Thyroid gland (tissue), 4 donors: ENCODE results near the gene BLVRB.
"Not testable (repeated sequence)": the region's sequence is repeated elsewhere in the genome, so short reads cannot be mapped to it uniquely, and the experiment has no call there.

Experiments
- POLR2A ChIP-seq, 2 donors: fragments of 450-650 bp; IDR thresholded peaks; one replicate each; pipeline ENCODE4 v1.6.1; 2017; ENCODE audit warnings: antibody characterized with exemption in 2 of 2, mild to moderate bottlenecking in 2 of 2, moderate library complexity in 1 of 2
- TF ChIP-seq, protein P1 (sequence below), 6 experiments: fragments of 200-600 bp in 3 of 6; fragments of 450-650 bp in 3 of 6; sonication (generic) in 3 of 6; IDR thresholded peaks; one replicate each; pipeline ENCODE4 v1.5.1; 2016 to 2019; ENCODE audit warnings: antibody characterized with exemption in 6 of 6, mild to moderate bottlenecking in 2 of 6, inconsistent platforms in 1 of 6, moderate library complexity in 1 of 6

DNA sequence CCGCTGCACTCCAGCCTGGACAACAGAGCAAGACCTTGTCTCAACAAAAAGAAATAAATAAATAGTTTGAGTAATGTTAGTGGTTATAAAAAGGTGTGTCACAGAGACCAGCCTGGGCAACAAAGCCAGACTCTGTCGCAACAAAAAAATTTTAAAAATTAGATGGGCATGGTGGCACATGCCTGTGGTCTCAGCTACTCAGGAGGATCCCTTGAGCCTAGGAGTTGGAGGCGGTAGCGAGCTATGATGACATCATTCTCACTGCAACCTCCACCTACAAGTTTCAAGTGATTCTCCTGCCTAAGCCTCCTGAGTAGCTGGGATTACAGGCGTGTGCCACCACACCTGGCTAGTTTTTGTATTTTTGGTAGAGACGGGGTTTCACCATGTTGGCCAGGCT is 11.6 kb downstream of the BLVRB start:
- TF ChIP-seq, protein P1, sequence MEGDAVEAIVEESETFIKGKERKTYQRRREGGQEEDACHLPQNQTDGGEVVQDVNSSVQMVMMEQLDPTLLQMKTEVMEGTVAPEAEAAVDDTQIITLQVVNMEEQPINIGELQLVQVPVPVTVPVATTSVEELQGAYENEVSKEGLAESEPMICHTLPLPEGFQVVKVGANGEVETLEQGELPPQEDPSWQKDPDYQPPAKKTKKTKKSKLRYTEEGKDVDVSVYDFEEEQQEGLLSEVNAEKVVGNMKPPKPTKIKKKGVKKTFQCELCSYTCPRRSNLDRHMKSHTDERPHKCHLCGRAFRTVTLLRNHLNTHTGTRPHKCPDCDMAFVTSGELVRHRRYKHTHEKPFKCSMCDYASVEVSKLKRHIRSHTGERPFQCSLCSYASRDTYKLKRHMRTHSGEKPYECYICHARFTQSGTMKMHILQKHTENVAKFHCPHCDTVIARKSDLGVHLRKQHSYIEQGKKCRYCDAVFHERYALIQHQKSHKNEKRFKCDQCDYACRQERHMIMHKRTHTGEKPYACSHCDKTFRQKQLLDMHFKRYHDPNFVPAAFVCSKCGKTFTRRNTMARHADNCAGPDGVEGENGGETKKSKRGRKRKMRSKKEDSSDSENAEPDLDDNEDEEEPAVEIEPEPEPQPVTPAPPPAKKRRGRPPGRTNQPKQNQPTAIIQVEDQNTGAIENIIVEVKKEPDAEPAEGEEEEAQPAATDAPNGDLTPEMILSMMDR (IDR thresholded peaks at IDR 0.05), result not testable (repeated sequence)
- TF ChIP-seq POLR2A (IDR thresholded peaks at IDR 0.05), result not testable (repeated sequence)
